K562 (cell line): ENCODE results near the gene DDAH1. TPM values are rescaled to one million over a fixed set of nuclear protein-coding genes. Genes with fewer than 3 reads are reported as not detected.

Source experiments
- ARHGAP35 ChIP-seq: fragments of 450-650 bp; IDR thresholded peaks from 2 replicates; pipeline ENCODE4 v1.6.1; 2018; ENCODE audit not compliant: partially characterized antibody
- CCAR2 ChIP-seq: fragments of 200-400 bp; formaldehyde crosslinking; IDR thresholded peaks from 2 replicates; pipeline ENCODE4 v1.6.1; 2017; ENCODE audit warnings: mild to moderate bottlenecking, low read depth, low read length
- CHAMP1 ChIP-seq: fragments of 450-650 bp; IDR thresholded peaks from 2 replicates; pipeline ENCODE4 v1.6.1; 2016; ENCODE audit warnings: mild to moderate bottlenecking
- CTCFL ChIP-seq: IDR thresholded peaks from 2 replicates; pipeline ENCODE4 v1.6.1; 2011; ENCODE audit warnings: borderline replicate concordance, low read depth, mild to moderate bottlenecking, moderate library complexity, low read length; ENCODE audit not compliant: insufficient read depth, poor library complexity, severe bottlenecking
- KLF1 ChIP-seq: fragments of 450-650 bp; IDR thresholded peaks from 2 replicates; pipeline ENCODE4 v1.6.1; 2016; ENCODE audit warnings: missing genetic modification characterization, missing compliant biosample characterization
- NFE2 ChIP-seq: IDR thresholded peaks from 2 replicates; pipeline ENCODE4 v1.6.1; 2014; ENCODE audit warnings: antibody characterized with exemption, low read depth
- PHF8 ChIP-seq: fragments of 200-600 bp; sonication (generic); IDR thresholded peaks from 2 replicates; pipeline ENCODE4 v1.6.1; 2012; ENCODE audit warnings: mixed run types, mild to moderate bottlenecking, inconsistent platforms, low read length, moderate library complexity, borderline replicate concordance
- PTTG1 ChIP-seq: fragments of 450-650 bp; IDR thresholded peaks from 2 replicates; pipeline ENCODE4 v1.6.1; 2016; ENCODE audit warnings: low read depth, mild to moderate bottlenecking, missing genetic modification characterization, missing compliant biosample characterization
- SMAD2 ChIP-seq: fragments of 150-350 bp; IDR thresholded peaks from 2 replicates; pipeline ENCODE4 v1.6.1; 2014; ENCODE audit warnings: low read depth, mild to moderate bottlenecking, low read length
- TGIF2 ChIP-seq: sonication (generic); formaldehyde crosslinking; IDR thresholded peaks from 2 replicates; pipeline ENCODE4 v1.8.1; 2022; ENCODE audit warnings: mild to moderate bottlenecking, missing genetic modification reagents, moderate library complexity
- YBX1 ChIP-seq: fragments of 450-650 bp; IDR thresholded peaks from 2 replicates; pipeline ENCODE4 v1.7.1; 2016; ENCODE audit warnings: mild to moderate bottlenecking
- ZBTB17 ChIP-seq: fragments of 450-650 bp; formaldehyde crosslinking; IDR thresholded peaks from 2 replicates; pipeline ENCODE4 v1.4.0; 2020; ENCODE audit warnings: mild to moderate bottlenecking
- ZNF143 ChIP-seq: sonication (generic); formaldehyde crosslinking; IDR thresholded peaks from 2 replicates; pipeline ENCODE4 v1.9.0; 2022; ENCODE audit warnings: mild to moderate bottlenecking, missing genetic modification reagents
- ZNF398 ChIP-seq: fragments of 250-450 bp; sonication (Bioruptor Pico); IDR thresholded peaks from 2 replicates; pipeline ENCODE4 v1.8.0; 2021; ENCODE audit warnings: moderate library complexity, mild to moderate bottlenecking, inconsistent platforms
- polyA plus RNA-seq, 8 experiments: library from polyadenylated mRNA; depleted of rRNA in 4 of 8; stranded (reverse) in 5 of 8; unstranded in 3 of 8; fragments of >200 nt; fragmentation: Nextera tagmentation in 2 of 8; fragmentation: Illumina TruSeq in 1 of 8; extraction: Ambion mirVana in 2 of 8; extraction: Trizol in 1 of 8; gene quantifications; 2 replicates each; pipeline versions ENCODE4 v1.2.1 to v1.2.3, GENCODE V29; 2011 to 2014; ENCODE audit warnings: inconsistent platforms in 1 of 8, missing spikeins in 1 of 8
- total RNA-seq, 7 experiments: library from RNA; depleted of rRNA in 6 of 7; stranded (reverse); fragments of >200 nt in 6 of 7; fragmentation: Illumina TruSeq in 2 of 7; extraction: Trizol in 2 of 7; gene quantifications; 2 replicates each; pipeline versions ENCODE4 v1.2.1 to v1.2.3, GENCODE V29; 2011 to 2021; ENCODE audit warnings: low replicate concordance in 1 of 7
- TF ChIP-seq, protein P1 (sequence below): fragments of 450-650 bp; IDR thresholded peaks from 2 replicates; pipeline ENCODE4 v1.6.1; 2018; ENCODE audit not compliant: partially characterized antibody

The DDAH1 gene
- total and polyA plus RNA-seq, 9 of the 15 experiments (the other 6 are each of a cell fraction or from before 2014, with no cell fraction given) = 0.04 to 0.24 (median 0.10) TPM

DNA sequence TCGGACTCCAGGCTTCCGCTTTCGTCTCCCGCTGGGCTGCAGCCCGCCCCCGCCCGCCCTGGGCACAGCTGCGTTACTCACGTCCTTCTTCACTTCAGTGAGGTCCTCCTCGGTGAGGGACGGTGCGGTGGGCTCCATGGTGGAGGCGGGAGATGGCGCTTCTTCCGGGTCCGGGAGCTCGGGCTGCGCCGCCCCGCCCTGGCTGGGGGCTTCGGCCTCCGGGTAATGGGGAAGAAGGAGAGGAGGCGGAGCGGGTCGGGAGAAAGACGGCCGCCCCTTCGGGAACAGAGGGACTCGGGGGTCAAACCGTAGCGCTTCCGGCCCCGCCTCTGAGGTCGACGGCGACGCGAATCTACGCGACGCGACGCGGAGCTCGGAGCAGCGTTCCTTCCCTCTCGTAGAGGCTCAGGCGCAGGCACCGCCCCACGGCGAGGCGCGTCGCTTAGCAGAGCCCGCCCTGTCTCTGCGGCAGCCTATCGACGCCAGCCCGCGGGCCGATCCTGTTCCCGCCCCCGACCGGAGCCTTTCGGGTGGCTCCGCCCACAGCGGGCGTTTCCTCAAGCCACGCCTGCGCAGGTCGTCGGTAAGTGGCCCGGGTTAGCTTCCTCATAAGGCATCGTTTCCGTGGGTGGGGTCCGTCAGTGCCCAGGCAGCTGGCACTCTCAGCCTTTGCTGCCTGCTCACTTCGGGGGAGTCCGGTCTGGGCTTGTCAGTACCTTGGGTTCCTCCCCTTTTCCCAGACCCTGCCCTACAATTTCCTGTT lies 188.6 kb downstream of the DDAH1 start, which contains the start of gene BCL10 (continued):
- TF ChIP-seq ZBTB17 (CRISPR knock-in tag) (no peak), PHF8 (peak; percentile 90; the same call in 1 of the 2 replicates), CHAMP1 (no peak), YBX1 (no peak), KLF1 (tag) (no peak; the same call in none of the 2 replicates), ARHGAP35 (no peak), NFE2 (no peak), PTTG1 (tag) (no peak), CTCFL (no peak), ZNF398 (no peak), ZNF143 (no peak), TGIF2 (peak; percentile 54; the same call in 1 of the 2 replicates), SMAD2 (no peak), CCAR2 (no peak)
- TF ChIP-seq, protein P1, sequence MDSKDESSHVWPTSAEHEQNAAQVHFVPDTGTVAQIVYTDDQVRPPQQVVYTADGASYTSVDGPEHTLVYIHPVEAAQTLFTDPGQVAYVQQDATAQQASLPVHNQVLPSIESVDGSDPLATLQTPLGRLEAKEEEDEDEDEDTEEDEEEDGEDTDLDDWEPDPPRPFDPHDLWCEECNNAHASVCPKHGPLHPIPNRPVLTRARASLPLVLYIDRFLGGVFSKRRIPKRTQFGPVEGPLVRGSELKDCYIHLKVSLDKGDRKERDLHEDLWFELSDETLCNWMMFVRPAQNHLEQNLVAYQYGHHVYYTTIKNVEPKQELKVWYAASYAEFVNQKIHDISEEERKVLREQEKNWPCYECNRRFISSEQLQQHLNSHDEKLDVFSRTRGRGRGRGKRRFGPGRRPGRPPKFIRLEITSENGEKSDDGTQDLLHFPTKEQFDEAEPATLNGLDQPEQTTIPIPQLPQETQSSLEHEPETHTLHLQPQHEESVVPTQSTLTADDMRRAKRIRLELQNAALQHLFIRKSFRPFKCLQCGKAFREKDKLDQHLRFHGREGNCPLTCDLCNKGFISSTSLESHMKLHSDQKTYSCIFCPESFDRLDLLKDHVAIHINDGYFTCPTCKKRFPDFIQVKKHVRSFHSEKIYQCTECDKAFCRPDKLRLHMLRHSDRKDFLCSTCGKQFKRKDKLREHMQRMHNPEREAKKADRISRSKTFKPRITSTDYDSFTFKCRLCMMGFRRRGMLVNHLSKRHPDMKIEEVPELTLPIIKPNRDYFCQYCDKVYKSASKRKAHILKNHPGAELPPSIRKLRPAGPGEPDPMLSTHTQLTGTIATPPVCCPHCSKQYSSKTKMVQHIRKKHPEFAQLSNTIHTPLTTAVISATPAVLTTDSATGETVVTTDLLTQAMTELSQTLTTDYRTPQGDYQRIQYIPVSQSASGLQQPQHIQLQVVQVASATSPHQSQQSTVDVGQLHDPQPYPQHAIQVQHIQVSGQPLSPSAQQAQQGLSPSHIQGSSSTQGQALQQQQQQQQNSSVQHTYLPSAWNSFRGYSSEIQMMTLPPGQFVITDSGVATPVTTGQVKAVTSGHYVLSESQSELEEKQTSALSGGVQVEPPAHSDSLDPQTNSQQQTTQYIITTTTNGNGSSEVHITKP = no peak
